Left lung (tissue), 10 donors: ENCODE data around the gene TACC2. TPM values are rescaled to one million over a fixed set of nuclear protein-coding genes. Genes with fewer than 3 reads are reported as not detected.
A peak's percentile ranks its signal among the peaks of the same experiment; 100 is the strongest.

ENCODE experiments used
- ATAC-seq: fragments of 200-7000 bp; cut with Tn5 transposase; one replicate; pipeline ENCODE4 v1.9.1; 2020; ENCODE audit warnings: moderate library complexity
- DNase-seq, 4 donors: peaks; one replicate each; pipeline ENCODE4 v3.0.0-alpha.2; 2013 to 2020
- H3K27ac ChIP-seq, 2 donors: fragments of 200-600 bp; sonication (generic) in 1 of 2; one replicate each; pipeline versions ENCODE4 v1.5.0 to v1.8.0; 2020 to 2021
- H3K27me3 ChIP-seq, 2 donors: fragments of 200-600 bp; sonication (generic) in 1 of 2; one replicate each; pipeline versions ENCODE4 v1.5.0 to v1.8.0; 2020 to 2021
- H3K36me3 ChIP-seq, 2 donors: fragments of 200-600 bp; sonication (generic) in 1 of 2; one replicate each; pipeline versions ENCODE4 v1.5.0 to v1.8.0; 2020 to 2021
- H3K4me1 ChIP-seq, 2 donors: fragments of 200-600 bp; one replicate each; pipeline ENCODE4 v1.8.0; 2021
- H3K4me3 ChIP-seq, 2 donors: fragments of 200-600 bp; sonication (generic) in 1 of 2; one replicate each; pipeline versions ENCODE4 v1.5.0 to v1.8.0; 2020 to 2021; ENCODE audit warnings: mild to moderate bottlenecking in 1 of 2
- H3K9me3 ChIP-seq, 2 donors: fragments of 200-600 bp; sonication (generic) in 1 of 2; one replicate each; pipeline versions ENCODE4 v1.5.0 to v1.8.0; 2020 to 2021
- intact Hi-C, 2 donors: fragments of 100-400 bp; cut with DNase I; formaldehyde crosslinking; loops; one replicate each; pipeline versions ENCODE4 v1.11.2 to v1.14.2; 2022
- polyA plus RNA-seq, 6 donors: library from polyadenylated mRNA; unstranded; fragments of 120-200 nt; gene quantifications; one replicate each; pipeline ENCODE4 v1.2.1, GENCODE V29; 2013; ENCODE audit not compliant: insufficient read length in 6 of 6
- total RNA-seq, 2 donors: library from RNA; stranded (reverse); fragmentation: NEBNext Ultra II Directional; extraction: Animal tissue kit (Norgen Biotek cat#: 25700); gene quantifications; one replicate each; pipeline ENCODE4 v1.2.1, GENCODE V29; 2021
- TF ChIP-seq, protein P1 (sequence below), 2 donors: fragments of 200-600 bp; sonication (generic) in 1 of 2; IDR thresholded peaks; one replicate each; pipeline versions ENCODE4 v1.5.0 to v1.8.0; 2021; ENCODE audit warnings: antibody characterized with exemption in 2 of 2
- donor health status: DM: no; HTN: yes; CAD: no.
- donor health status: DM: no; HTN: no; CAD: no.

TACC2 gene
- total and polyA plus RNA-seq, 8 donors, result 21.0 to 193 (median 23.9) TPM

DNA sequence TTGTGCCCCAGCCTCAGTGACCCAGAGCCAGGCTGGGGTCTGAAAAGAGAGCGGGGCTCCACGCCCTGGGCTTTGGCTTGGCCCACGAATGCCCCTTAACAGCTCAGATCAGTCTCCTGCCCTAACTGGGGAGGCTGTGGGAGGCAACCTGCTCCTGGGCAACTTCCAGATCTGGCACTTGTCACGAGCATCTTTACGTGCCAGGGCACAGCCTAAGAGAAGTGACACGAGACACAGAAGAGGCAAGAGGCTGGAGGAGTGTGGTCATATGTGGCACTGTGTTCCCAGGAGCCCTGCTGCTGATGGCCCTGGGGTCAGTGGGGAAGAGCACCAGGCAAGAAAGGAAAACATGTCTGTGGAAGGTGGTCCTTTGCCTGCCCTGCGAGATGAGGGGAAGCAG, 184.4 kb downstream of the TACC2 start:
- intact Hi-C loops, result no loop called here
- Histone ChIP-seq H3K9me3 (no peaks in the 10 kb centered on the region), H3K36me3 (peaks cover 0 to 5% of the 10 kb centered on the region in 2 donors), H3K4me3 (no peak overlapping the region), H3K27ac (no peak overlapping the region), H3K27me3 (no peaks in the 10 kb centered on the region), H3K4me1 (peaks cover 3 to 15% of the 10 kb centered on the region in 2 donors)
- peak; percentile 20 for ATAC-seq
- TF ChIP-seq, protein P1, sequence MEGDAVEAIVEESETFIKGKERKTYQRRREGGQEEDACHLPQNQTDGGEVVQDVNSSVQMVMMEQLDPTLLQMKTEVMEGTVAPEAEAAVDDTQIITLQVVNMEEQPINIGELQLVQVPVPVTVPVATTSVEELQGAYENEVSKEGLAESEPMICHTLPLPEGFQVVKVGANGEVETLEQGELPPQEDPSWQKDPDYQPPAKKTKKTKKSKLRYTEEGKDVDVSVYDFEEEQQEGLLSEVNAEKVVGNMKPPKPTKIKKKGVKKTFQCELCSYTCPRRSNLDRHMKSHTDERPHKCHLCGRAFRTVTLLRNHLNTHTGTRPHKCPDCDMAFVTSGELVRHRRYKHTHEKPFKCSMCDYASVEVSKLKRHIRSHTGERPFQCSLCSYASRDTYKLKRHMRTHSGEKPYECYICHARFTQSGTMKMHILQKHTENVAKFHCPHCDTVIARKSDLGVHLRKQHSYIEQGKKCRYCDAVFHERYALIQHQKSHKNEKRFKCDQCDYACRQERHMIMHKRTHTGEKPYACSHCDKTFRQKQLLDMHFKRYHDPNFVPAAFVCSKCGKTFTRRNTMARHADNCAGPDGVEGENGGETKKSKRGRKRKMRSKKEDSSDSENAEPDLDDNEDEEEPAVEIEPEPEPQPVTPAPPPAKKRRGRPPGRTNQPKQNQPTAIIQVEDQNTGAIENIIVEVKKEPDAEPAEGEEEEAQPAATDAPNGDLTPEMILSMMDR (IDR thresholded peaks at IDR 0.05), result no peak
- DNase-seq, result peak in 1 of 4 donors; percentile 48

DNA sequence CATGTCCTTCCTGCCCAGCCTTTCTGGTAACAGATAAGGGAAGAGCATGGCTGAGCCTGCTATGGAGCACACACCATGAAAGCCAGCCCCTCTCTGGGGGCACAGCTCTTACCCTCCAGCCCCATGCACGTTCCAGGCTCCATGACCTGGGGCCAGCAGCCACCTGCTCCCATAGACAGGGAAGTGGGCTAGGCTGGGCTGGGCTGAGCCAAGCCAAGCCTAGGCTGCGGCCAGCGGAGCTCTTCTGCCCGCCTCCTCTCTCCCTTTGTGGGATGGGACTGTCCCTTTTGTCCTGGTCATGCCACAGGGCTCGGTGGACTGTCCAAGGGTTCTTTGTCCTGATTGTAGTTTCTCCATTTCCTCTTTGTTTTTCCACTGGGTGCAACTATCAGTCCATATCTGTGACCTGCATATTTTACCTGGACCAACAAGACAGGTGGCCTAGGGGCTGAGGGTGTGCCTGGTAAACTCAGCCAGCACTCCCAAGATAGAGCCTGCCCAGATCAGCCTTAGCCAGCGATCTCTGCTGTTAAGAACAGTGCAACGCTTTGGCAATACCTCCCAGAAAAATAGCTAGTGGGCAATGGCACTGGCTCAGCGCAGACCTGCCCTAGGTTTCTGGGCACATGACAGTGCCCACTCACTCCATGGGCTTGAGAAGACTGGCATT, 184.9 kb downstream of the TACC2 start:
- peak; percentile 9 for ATAC-seq
- H3K4me1 ChIP-seq, result peaks cover 3 to 15% of the 10 kb centered on the region in 2 donors

DNA sequence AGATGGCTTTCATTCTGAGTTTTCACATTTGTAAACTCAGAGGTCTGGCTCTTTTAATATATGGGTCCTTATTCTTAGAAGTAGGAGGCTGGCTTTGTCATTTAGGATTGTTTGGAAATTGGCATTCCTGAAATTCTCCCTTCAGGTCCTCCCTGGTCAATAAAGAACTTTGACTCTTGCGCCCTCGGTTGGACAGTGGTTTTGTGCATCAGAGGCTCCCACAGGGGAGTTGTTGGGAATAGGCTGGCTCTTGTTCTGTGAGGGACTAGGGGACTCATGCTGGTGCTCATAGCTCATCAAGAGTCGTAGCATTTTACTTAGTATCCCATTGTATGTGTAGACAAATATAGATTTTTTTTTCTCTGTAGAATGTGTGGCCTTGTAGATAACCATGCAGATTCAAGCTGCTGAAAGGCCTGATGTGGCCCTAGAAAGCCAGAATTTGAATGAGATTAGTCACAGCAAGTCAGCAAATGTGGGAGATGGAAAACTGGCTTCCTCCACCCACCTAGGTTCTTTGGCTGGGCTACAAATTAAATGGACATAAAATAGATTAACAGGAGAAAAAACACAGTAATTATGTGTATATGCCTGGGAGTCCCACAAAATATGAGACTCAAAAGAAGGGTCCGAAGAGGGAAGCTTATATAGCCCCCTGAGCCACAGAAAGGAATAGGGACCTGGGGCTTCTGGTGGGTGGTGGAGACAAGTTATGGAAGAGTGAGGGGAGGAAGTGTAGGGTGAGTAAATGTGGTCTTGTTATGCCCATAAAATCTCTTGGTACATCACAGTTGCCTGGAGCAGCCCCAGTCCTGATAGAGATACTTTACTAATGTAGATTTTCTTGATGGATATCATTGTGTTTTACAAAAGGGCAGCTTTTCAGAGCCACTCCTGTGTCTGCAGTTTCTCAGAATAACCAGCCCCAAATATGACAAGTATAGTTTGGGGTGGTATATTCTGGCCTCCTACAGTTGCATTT, 187.6 kb downstream of the TACC2 start:
- TF ChIP-seq, protein P1 (IDR thresholded peaks at IDR 0.05), result no peak
- intact Hi-C loops, result no loop called here

More for the DNA sequence above, 184.9 kb downstream of the TACC2 start:
- Histone ChIP-seq H3K27me3 (no peaks in the 10 kb centered on the region), H3K27ac (no peak overlapping the region), H3K4me3 (no peak overlapping the region), H3K36me3 (peaks cover 0 to 5% of the 10 kb centered on the region in 2 donors), H3K9me3 (no peaks in the 10 kb centered on the region)
- intact Hi-C loops, result no loop called here
- TF ChIP-seq, protein P1 (IDR thresholded peaks at IDR 0.05), result no peak
- DNase-seq, result peak in 1 of 4 donors; percentile 49

DNA sequence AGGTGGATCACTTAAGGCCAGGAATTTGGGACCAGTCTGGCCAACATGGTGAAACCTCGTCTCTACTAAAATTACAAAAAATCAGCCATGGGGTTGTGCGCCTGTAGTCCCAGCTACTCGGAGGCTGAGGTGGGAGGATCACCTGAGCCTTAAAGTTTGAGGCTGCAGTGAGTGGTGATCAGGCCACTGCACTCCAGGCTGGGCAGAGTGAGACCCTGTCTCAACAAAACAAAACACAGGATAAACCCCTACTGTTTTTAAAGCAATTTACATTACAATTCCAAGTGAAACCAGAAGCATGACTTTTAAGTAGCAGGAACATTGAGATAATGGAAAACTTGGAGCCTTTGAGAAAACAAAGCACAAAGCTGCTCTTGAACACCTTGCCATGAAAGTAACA, 189.7 kb downstream of the TACC2 start:
- Histone ChIP-seq H3K27ac (no peak overlapping the region), H3K4me1 (peaks cover 8 to 12% of the 10 kb centered on the region in 2 donors), H3K36me3 (peaks cover 0 to 4% of the 10 kb centered on the region in 2 donors), H3K27me3 (no peaks in the 10 kb centered on the region), H3K9me3 (no peaks in the 10 kb centered on the region), H3K4me3 (no peak overlapping the region)
- ATAC-seq (no peak), DNase-seq (no peak)
- TF ChIP-seq, protein P1 (IDR thresholded peaks at IDR 0.05), result no peak
- intact Hi-C loops, result no loop called here

More for the DNA sequence above, 187.6 kb downstream of the TACC2 start:
- Histone ChIP-seq H3K27ac (no peak overlapping the region), H3K27me3 (no peaks in the 10 kb centered on the region), H3K36me3 (peaks cover 0 to 5% of the 10 kb centered on the region in 2 donors), H3K4me1 (peaks cover 6 to 12% of the 10 kb centered on the region in 2 donors), H3K9me3 (no peaks in the 10 kb centered on the region), H3K4me3 (no peak overlapping the region)
- ATAC-seq, result no peak
- no peak for DNase-seq
